CMK (cell line): Measurements from ENCODE around the gene MYPN.
A peak's percentile ranks its signal among the peaks of the same experiment; 100 is the strongest.
"Not testable (repeated sequence)": the region's sequence is repeated elsewhere in the genome, so short reads cannot be mapped to it uniquely, and the experiment has no call there.

Experiments used
- DNase-seq: peaks from one replicate; pipeline ENCODE4 v3.0.0-alpha.2; 2010; ENCODE audit warnings: low read depth

The MYPN gene

GRCh38 chr10:68135922-68136792 lies 26.9 kb downstream of the MYPN start:
- no peak for DNase-seq

- DNase-seq, result no peak
These were observed 27.9 kb downstream of the MYPN start for GRCh38 chr10:68137171-68137570.

- no peak for DNase-seq
These were observed 29.2 kb downstream of the MYPN start for GRCh38 chr10:68138526-68138925.

- DNase-seq, result no peak
These were observed 30.4 kb downstream of the MYPN start for GRCh38 chr10:68139448-68140272.

GRCh38 chr10:68142761-68143160 lies 33.5 kb downstream of the MYPN start:
- no peak for DNase-seq

- no peak for DNase-seq
These were observed 35.4 kb downstream of the MYPN start for GRCh38 chr10:68144709-68145108.

- no peak for DNase-seq
These were observed 36.4 kb downstream of the MYPN start for GRCh38 chr10:68145705-68146104.

GRCh38 chr10:68146133-68146532 lies 36.8 kb downstream of the MYPN start:
- no peak for DNase-seq

GRCh38 chr10:68151453-68151852 lies 42.2 kb downstream of the MYPN start:
- DNase-seq, result no peak

GRCh38 chr10:68153473-68154210 lies 44.4 kb downstream of the MYPN start:
- DNase-seq, result no peak

- DNase-seq, result no peak
These were observed 44.9 kb downstream of the MYPN start for GRCh38 chr10:68154211-68154497.

GRCh38 chr10:68155615-68156210 lies 46.4 kb downstream of the MYPN start:
- no peak for DNase-seq

GRCh38 chr10:68156373-68157185 lies 47.3 kb downstream of the MYPN start:
- DNase-seq, result peak; percentile 7

GRCh38 chr10:68157522-68157921 lies 48.2 kb downstream of the MYPN start:
- DNase-seq, result not testable (repeated sequence)

- DNase-seq, result no peak
These were observed 48.7 kb downstream of the MYPN start for GRCh38 chr10:68158031-68158430.

- no peak for DNase-seq
These were observed 54.4 kb downstream of the MYPN start for GRCh38 chr10:68163735-68164134.

- no peak for DNase-seq
These were observed 56.4 kb downstream of the MYPN start for GRCh38 chr10:68165643-68166042.

- no peak for DNase-seq
These were observed 57.7 kb downstream of the MYPN start for GRCh38 chr10:68166871-68167585.

GRCh38 chr10:68167586-68168189 lies 58.4 kb downstream of the MYPN start:
- DNase-seq, result no peak

GRCh38 chr10:68171539-68172080 lies 62.3 kb downstream of the MYPN start:
- no peak for DNase-seq
